PC-9 (cell line): ENCODE measurements around the gene GJC2. TPM values are rescaled to one million over a fixed set of nuclear protein-coding genes. Genes with fewer than 3 reads are reported as not detected.

Source experiments
- BruUV-seq: library from RNA; stranded (reverse); fragments of 400-500 nt; replicated peaks from 2 replicates; lab custom pipeline; 2021; lab: Mats Ljungman, UMichigan
- CTCF ChIA-PET: fragments of 300-600 bp; sonication (Branson Sonifier 250); formaldehyde crosslinking; loops from one replicate; lab custom pipeline; 2022; ENCODE audit warnings: antibody characterized with exemption; lab: Charles Lee
- POLR2A ChIA-PET: fragments of 300-600 bp; sonication (Branson Sonifier 250); formaldehyde crosslinking; loops from one replicate; lab custom pipeline; 2022; ENCODE audit warnings: antibody characterized with exemption; ENCODE audit not compliant: unreplicated experiment; lab: Charles Lee
- DNase-seq, 2 experiments: peaks; one replicate each; pipeline versions ENCODE4 v3.0.0 to v3.0.0-alpha.2; 2015 to 2022; ENCODE audit warnings: mixed read lengths in 1 of 2
- H2AFZ ChIP-seq: fragments of 200-600 bp; sonication (generic); 2 replicates; pipeline ENCODE4 v1.8.1; 2017; ENCODE audit warnings: antibody characterized with exemption
- H3F3A ChIP-seq: fragments of 200-600 bp; sonication (generic); 2 replicates; pipeline ENCODE4 v1.8.1; 2017; ENCODE audit warnings: antibody characterized with exemption, mild to moderate bottlenecking, low read depth; ENCODE audit not compliant: insufficient read depth
- H3K27ac ChIP-seq: fragments of 200-600 bp; sonication (generic); 2 replicates; pipeline ENCODE4 v1.6.1; 2016; ENCODE audit warnings: mixed run types
- H3K27me3 ChIP-seq: fragments of 200-600 bp; sonication (generic); 2 replicates; pipeline ENCODE4 v1.6.1; 2016; ENCODE audit warnings: low read depth, mixed run types; ENCODE audit not compliant: insufficient read depth
- H3K36me3 ChIP-seq: fragments of 200-600 bp; sonication (generic); 2 replicates; pipeline ENCODE4 v1.6.1; 2016; ENCODE audit warnings: low read depth, mixed run types
- H3K4me1 ChIP-seq: fragments of 200-600 bp; sonication (generic); replicated peaks from 2 replicates; pipeline ENCODE4 v1.6.1; 2016; ENCODE audit warnings: mixed run types; ENCODE audit not compliant: insufficient read depth
- H3K4me2 ChIP-seq: fragments of 200-600 bp; sonication (generic); 2 replicates; pipeline ENCODE4 v1.6.1; 2017; ENCODE audit warnings: mixed run types
- H3K4me3 ChIP-seq: fragments of 200-600 bp; sonication (generic); 2 replicates; pipeline ENCODE4 v1.6.1; 2016; ENCODE audit warnings: mixed run types
- H3K79me2 ChIP-seq: fragments of 200-600 bp; sonication (generic); 2 replicates; pipeline ENCODE4 v1.6.1; 2017; ENCODE audit warnings: low read depth, mixed run types
- H3K9me2 ChIP-seq: fragments of 200-600 bp; sonication (generic); 2 replicates; pipeline ENCODE4 v1.8.1; 2017; ENCODE audit warnings: mild to moderate bottlenecking; ENCODE audit not compliant: insufficient read depth
- H3K9me3 ChIP-seq: fragments of 200-600 bp; sonication (generic); 2 replicates; pipeline ENCODE4 v1.8.1; 2016; ENCODE audit warnings: low read depth; ENCODE audit not compliant: insufficient read depth
- H4K20me1 ChIP-seq: fragments of 200-600 bp; sonication (generic); 2 replicates; pipeline ENCODE4 v1.8.1; 2017; ENCODE audit not compliant: insufficient read depth
- CTCF ChIP-seq: fragments of 200-600 bp; sonication (generic); conservative IDR thresholded peaks from 2 replicates; pipeline ENCODE4 v1.6.1; 2017; ENCODE audit warnings: mixed run types, antibody characterized with exemption, mild to moderate bottlenecking, moderate library complexity
- EZH2 ChIP-seq: fragments of 200-600 bp; sonication (generic); IDR thresholded peaks from 2 replicates; pipeline ENCODE4 v1.8.0; 2017; ENCODE audit warnings: antibody characterized with exemption, low read depth
- intact Hi-C: fragments of 100-400 bp; cut with micrococcal nuclease; formaldehyde crosslinking; loops from one replicate; pipeline ENCODE4 v1.10.0; 2022; ENCODE audit not compliant: unreplicated experiment
- total RNA-seq: library from RNA; stranded (reverse); gene quantifications from 2 replicates; pipeline ENCODE4 v1.2.3, GENCODE V29; 2021

Gene GJC2
- total RNA-seq, 1 experiment from 2014 or later = 2.1 TPM

DNA sequence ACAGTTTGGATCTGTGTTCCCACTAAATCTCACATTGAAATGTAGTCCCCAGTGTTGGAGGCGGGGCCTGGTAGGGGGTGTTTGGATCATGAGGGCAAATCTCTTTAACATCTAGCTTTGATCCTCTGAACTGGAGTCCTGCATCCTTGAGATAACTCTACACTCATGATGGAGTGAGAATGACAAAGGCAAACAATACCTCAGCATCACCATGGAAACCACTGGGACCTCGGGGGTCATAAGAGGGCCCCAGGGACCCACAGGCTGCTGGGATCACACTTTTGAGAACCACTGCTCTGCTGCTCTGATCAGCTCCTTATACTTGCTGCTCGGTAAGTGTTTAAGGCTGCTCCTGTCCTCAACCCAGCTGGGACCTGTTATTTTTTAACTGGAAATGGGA lies 44.7 kb downstream of the GJC2 start:
- H3K27me3 ChIP-seq = no peaks in the 10 kb centered on the region
- H2AFZ ChIP-seq = no peak overlapping the region
- intact Hi-C loops = no loop called here
- no peak for DNase-seq
- BruUV-seq = no TSS peak
- POLR2A ChIA-PET = no interaction called here
- CTCF ChIA-PET = interaction anchor here (0.5 kb wide), 1 partner anchor 14 kb away, joined by 5 read pairs; no protein-coding TSS in a partner anchor
- no peaks in the 10 kb centered on the region for H3F3A ChIP-seq
- no peaks in the 10 kb centered on the region for H4K20me1 ChIP-seq
- no peaks in the 10 kb centered on the region for H3K36me3 ChIP-seq
- no peak overlapping the region for H3K27ac ChIP-seq
- H3K4me1 ChIP-seq = no peaks in the 10 kb centered on the region
- H3K79me2 ChIP-seq = no peaks in the 10 kb centered on the region
- no peak overlapping the region for H3K4me2 ChIP-seq
- no peak overlapping the region for H3K4me3 ChIP-seq
- H3K9me2 ChIP-seq = no peaks in the 10 kb centered on the region
- peaks cover 10% of the 10 kb centered on the region for H3K9me3 ChIP-seq
- TF ChIP-seq CTCF (no peak), EZH2 (no peak)

GRCh38 chr1:228194921-228195812 lies 45.4 kb downstream of the GJC2 start:
- intact Hi-C loops = no loop called here
- ChIA-PET CTCF (no interaction called here), POLR2A (no interaction called here)
- Histone ChIP-seq H3K9me2 (no peaks in the 10 kb centered on the region), H3F3A (no peaks in the 10 kb centered on the region), H3K27ac (no peak overlapping the region), H3K27me3 (no peaks in the 10 kb centered on the region), H3K4me3 (no peak overlapping the region), H3K4me1 (no peaks in the 10 kb centered on the region), H3K79me2 (no peaks in the 10 kb centered on the region), H3K4me2 (no peak overlapping the region), H3K9me3 (peaks cover 17% of the 10 kb centered on the region), H4K20me1 (no peaks in the 10 kb centered on the region), H2AFZ (no peak overlapping the region), H3K36me3 (no peaks in the 10 kb centered on the region)
- TF ChIP-seq CTCF (no peak), EZH2 (no peak)
- no peak for DNase-seq
- no TSS peak for BruUV-seq

GRCh38 chr1:228197555-228198147 lies 47.9 kb downstream of the GJC2 start:
- H3K4me3 ChIP-seq = no peak overlapping the region
- no peaks in the 10 kb centered on the region for H3K4me1 ChIP-seq
- POLR2A ChIA-PET = no interaction called here
- H3K4me2 ChIP-seq = no peak overlapping the region
- no peak overlapping the region for H2AFZ ChIP-seq
- no peaks in the 10 kb centered on the region for H4K20me1 ChIP-seq
- H3K79me2 ChIP-seq = no peaks in the 10 kb centered on the region
- no TSS peak for BruUV-seq
- H3K36me3 ChIP-seq = no peaks in the 10 kb centered on the region
- H3K27ac ChIP-seq = no peak overlapping the region
- peaks cover 20% of the 10 kb centered on the region for H3K9me3 ChIP-seq
- no peaks in the 10 kb centered on the region for H3F3A ChIP-seq
- H3K9me2 ChIP-seq = no peaks in the 10 kb centered on the region
- TF ChIP-seq CTCF (no peak), EZH2 (no peak)
- intact Hi-C loops = no loop called here
- CTCF ChIA-PET = no interaction called here
- H3K27me3 ChIP-seq = no peaks in the 10 kb centered on the region
- no peak for DNase-seq
